ENCODE results near the gene C12orf75.
"Not testable (repeated sequence)": the region's sequence is repeated elsewhere in the genome, so short reads cannot be mapped to it uniquely, and the experiment has no call there.

C12orf75 gene

GRCh38 chr12:105338966-105339365 is 8.5 kb downstream of the C12orf75 start:
- DNase-seq = no peak

DNA sequence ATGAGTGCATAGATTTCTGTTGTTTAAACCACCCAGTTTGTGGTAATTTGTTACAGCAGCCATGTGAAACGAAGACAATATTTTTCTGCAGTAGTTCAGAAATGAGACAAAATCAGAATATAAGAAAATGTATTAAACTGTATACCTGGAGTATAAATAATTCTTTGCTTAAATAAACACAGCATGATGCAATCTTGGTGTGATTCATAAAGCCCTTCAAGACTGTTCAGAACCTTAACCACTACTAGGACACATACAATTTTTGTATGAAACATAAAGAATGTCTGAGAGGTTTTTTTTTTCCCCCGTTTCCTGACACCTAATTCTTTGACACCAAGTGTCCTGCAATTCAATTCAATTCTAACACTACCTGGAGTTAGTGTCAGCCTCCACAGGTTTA is 10.5 kb downstream of the C12orf75 start:
- no peak for DNase-seq

- DNase-seq = not testable (repeated sequence)
These were observed 11.1 kb downstream of the C12orf75 start for GRCh38 chr12:105341620-105342019.

- no peak for DNase-seq
These were observed 12.0 kb downstream of the C12orf75 start for GRCh38 chr12:105342464-105342863.

DNA sequence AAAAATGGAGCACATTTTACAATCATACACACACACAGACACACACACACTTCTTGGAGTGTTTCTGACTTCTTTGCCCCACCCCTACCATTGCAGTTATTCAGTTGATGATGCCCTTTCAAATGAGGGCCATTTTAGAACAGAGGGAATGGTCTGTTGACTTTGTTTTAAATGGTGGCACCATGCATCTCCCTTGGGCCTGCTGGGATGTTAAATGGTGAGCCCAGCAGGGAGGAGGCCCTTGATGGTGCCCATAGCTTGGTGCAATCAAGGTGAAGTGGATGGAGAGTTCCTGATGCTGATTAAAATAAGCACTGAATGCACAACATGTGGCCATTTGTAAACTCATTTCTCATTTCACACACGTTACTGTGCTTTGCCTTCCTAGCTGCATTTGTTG is 13.3 kb downstream of the C12orf75 start:
- no peak for DNase-seq

GRCh38 chr12:105347499-105347898 is 17.0 kb downstream of the C12orf75 start:
- DNase-seq = no peak

DNA sequence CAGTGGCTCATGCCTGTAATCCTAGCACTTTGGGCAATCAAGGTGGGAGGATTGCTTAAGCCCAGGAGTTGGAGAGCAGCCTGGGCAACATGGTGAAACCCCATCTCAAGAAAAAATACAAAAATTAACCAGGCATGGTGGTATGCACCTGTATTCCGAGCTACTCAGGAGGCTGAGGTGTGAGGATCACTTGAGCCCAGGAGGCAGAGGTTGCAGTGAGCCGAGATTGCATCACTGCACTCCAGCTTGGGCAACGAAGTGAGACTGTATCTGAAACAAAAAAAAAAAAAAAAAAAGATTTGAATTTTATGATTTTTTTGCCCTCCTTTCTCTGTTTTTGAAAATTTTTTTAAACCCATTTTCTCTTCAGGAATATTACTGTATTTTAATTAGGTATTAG is 17.7 kb downstream of the C12orf75 start:
- DNase-seq = no peak

DNA sequence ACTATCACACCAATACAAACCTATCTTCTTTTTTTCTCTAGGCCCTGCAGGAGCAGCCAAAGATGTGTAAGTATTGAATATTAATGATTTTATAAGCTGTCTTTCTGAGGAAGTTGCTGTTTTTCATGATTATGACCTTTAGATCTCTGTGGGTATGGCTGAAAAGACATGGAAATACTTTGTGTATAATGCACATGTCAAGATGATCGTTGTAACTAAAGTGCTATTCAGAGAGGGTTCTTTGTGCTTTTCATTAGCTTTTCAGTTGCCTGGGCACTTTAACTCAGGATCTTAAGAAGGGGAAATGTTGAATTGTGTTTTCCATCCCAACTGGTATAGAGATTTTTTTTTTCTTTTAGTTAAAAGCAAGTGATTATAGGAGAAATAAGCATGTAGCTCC is 18.1 kb downstream of the C12orf75 start:
- DNase-seq = no peak

DNA sequence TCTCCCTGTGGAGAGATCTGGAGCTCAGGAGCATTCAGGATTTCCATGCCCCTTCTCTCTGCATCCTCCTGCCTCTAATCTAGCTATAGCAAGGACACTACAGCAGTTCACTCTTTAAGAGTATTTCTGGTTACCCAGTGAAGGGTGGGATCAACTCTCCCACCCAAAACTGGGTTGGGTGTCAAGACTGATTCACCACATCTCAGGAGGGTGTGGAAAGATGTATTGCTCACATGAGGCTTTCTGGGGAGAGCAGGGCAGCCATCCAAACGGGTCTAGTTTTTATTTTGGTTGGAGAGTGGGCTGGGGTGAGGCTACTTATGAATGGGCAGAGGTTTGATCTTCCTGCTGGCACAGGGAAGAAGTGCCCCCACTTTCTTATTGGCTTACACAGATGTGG is 18.6 kb downstream of the C12orf75 start:
- DNase-seq = no peak

DNA sequence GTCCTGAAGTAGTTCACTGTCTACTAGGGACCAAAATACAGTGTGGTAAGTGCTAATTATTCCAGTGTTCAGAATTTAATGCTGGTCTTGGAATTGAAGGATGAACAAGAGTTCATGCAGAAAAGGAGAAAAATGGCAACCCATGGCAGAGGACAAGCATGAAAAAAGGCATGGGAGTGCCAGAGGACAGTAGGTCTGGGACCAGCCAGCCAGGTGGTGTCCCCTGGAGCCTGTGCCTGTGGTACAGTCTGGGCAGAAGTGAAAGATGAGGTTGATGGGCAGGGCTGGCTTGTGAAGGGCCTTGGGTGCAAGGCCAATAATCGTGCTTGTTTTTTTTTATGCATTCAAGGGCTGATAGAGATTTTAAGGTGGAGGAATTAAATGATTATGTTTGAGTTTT is 21.0 kb downstream of the C12orf75 start:
- DNase-seq = no peak

GRCh38 chr12:105352052-105352451 is 21.6 kb downstream of the C12orf75 start:
- DNase-seq = no peak

DNA sequence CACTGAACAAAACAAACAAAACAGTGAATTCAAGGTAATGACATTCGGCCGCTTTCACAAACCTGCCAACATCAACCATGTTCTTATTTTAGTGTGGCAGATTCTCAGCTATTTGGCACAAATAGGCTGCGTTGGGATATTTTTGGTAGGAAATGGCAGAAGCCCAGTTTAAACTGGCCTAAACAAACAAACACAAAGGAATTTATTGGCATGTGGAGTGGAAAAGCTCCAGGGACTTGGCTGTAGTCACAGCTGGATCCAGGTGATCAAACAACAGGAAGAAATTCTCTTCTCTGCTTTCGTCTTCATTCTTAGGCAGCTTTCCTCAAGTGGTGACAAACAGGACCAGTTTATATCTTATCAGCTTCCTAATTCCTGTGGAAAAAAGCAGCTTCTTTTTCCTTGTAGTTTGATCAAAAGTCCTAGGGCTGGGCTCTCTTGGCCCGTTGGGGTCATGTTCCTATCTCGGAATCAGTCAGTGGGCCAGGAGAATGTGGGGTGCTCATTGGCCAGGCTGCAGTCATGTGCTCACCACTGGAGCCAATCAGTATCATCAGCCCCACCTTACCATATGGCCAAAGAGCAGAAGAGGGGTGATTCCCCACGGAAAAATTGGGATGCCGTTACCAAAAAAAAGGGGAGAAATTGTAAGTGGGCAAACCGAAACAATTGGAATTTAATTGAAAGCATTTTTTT is 22.6 kb downstream of the C12orf75 start:
- no peak for DNase-seq

DNA sequence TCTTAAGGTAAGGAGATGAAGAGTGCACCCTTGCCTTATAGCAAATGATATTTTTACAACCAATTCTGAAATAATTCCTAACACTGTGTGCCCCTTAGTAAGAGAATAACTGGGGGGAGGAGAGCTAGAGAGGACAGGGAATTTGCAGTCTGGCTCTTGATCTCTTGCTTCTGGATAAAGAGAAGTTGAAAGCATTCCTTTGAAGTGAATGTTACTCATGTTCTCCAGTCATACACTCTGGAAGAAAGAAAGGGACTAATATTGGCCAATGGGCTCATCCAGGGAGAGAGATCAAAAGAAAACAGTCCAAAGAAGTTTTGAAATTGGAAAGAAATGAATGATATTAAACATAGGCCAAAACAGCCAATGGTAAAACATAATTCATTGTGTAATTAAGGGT is 25.3 kb downstream of the C12orf75 start:
- DNase-seq = no peak

GRCh38 chr12:105357162-105357691 is 26.7 kb downstream of the C12orf75 start:
- no peak for DNase-seq

DNA sequence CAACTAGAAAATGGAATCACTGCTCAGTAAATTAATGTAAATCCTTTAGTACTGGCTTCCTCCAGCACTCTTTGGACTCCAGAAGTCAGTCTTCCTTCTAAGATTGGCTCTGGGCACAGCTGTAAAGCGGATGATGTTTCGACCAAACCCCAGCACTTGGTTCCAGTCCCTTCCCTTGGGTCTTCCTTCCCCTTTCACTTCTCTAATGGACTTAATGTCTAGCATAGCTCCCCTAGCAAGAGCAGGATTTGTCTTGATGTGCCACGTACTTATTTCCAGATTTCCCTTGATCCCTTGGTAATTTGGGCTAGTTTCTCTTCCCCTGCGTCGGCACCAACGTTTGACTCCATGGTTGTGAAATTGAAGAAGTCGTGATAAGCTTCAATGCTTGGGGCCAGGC is 28.3 kb downstream of the C12orf75 start:
- no peak for DNase-seq

DNA sequence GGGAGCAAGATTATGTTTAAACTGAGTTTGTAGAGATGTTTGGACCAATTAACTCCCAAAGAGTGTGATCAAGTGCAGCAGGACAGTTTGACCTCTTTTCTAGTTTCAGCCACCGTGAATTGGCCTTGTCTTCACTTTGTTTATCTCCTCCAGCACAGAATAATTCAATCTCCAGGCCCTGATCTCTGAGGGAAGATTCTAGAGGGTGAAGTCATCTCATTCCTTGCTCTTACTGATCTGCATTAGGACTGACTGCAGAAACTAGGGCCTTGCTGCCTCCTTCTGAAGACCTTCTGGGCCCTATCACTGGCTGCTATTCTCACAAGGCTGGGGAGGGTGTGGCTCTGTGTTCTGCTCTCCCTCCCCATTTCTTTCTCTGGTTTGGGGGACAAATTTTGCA is 29.4 kb downstream of the C12orf75 start:
- DNase-seq = no peak

DNA sequence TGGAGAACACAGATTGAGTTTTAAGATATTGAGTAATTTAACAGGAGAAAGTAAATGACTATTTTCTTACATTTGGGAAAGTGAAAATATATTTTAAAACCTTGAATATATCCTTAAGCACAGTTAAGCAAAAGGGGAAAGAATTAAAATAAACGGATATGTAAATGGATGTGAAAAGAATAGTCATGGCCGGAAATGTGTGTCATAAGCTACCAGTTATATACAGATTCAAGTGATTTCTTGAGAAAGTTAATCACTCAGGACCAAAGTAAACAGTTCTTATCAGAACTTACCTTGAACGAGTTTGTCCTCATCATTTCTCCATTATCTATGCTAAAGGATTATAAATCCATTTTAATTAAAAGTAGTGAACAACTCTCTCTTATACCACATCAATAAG is 33.4 kb downstream of the C12orf75 start:
- no peak for DNase-seq

DNA sequence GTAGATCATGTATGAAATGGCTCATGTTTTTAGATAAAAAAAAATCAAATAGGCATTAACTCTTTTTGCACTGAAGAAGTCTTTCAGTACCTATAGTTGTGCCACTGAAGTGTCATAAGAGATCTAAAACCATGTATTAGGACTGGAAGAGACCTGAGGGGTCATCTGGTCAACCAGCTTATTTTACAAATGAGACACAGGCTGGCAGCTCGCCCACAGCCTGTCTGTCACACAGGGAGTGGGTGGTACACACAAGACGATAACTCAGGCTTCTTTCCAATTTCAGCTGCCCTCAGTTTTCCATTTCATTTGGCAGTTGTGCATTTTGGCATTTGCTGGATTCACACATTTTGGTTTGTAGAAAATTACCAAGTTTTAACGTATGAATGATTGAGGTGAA is 34.7 kb downstream of the C12orf75 start:
- no peak for DNase-seq

- no peak for DNase-seq
These were observed 37.7 kb downstream of the C12orf75 start for GRCh38 chr12:105368047-105368646.

GRCh38 chr12:105369014-105369413 is 38.5 kb downstream of the C12orf75 start:
- DNase-seq = no peak

GRCh38 chr12:105374303-105374702 is 43.8 kb downstream of the C12orf75 start:
- DNase-seq = no peak

- no peak for DNase-seq
These were observed 46.6 kb downstream of the C12orf75 start for GRCh38 chr12:105377077-105377476.

GRCh38 chr12:105378911-105379310 is 48.4 kb downstream of the C12orf75 start:
- no peak for DNase-seq

- peak in 1 of 2 experiments; percentile 44 for DNase-seq
These were observed 52.5 kb downstream of the C12orf75 start for GRCh38 chr12:105382771-105383622.
